ENCODE data around the gene COL16A1. TPM values are rescaled to one million over a fixed set of nuclear protein-coding genes. Genes with fewer than 3 reads are reported as not detected.
A peak's percentile ranks its signal among the peaks of the same experiment; 100 is the strongest.

Gene COL16A1
- total RNA-seq, 4 donors from 2014 or later, result 67.2 to 169 (median 149) TPM

GRCh38 chr1:31617916-31618746, 85.7 kb downstream of the COL16A1 start:
- WGBS, 2 donors (ENCODE audit: low coverage in 1 of 2), result 73% methylated on average over 5 of the region's 56 CpGs; no CpG with 5 or more reads in 1 of the 2 donors
- no peaks in the 10 kb centered on the region for H3K9me3 ChIP-seq
- H3K27me3 ChIP-seq, result peaks cover 44% of the 10 kb centered on the region
- ATAC-seq, result peak; percentile 35
- peak overlapping the region in 1 of 4 donors; percentile 44 for H3K27ac ChIP-seq
- H3K4me3 ChIP-seq, result peak overlapping the region; percentile 13 to 54
- H3K4me1 ChIP-seq, result peaks cover 0 to 14% (median 11%) of the 10 kb centered on the region in 3 donors
- no peak for TF ChIP-seq POLR2A (IDR thresholded peaks at IDR 0.05)
- TF ChIP-seq CTCF (IDR thresholded peaks at IDR 0.05), result peak in 3 of 4 experiments; percentile 55 to 84 (median 56)
- no peak for TF ChIP-seq POLR2AphosphoS5 (IDR thresholded peaks at IDR 0.05)
- H3K36me3 ChIP-seq, result no peaks in the 10 kb centered on the region

GRCh38 chr1:31617218-31617915, 86.5 kb downstream of the COL16A1 start, which contains the start of gene HCRTR1:
Gene HCRTR1, plus strand, starts transcription at chr1:31617689. Its CDS starts 1,504 bp downstream, at chr1:31619193.
- no peaks in the 10 kb centered on the region for H3K36me3 ChIP-seq
- TF ChIP-seq POLR2AphosphoS5 (IDR thresholded peaks at IDR 0.05), result no peak
- TF ChIP-seq CTCF (IDR thresholded peaks at IDR 0.05), result no peak
- no peak for TF ChIP-seq POLR2A (IDR thresholded peaks at IDR 0.05)
- TF ChIP-seq EP300 (IDR thresholded peaks at IDR 0.05), result no peak
- peak within 1 kb of the TSS; percentile 13 to 54 for H3K4me3 ChIP-seq
- no peak for ATAC-seq
- peaks cover 0 to 14% (median 11%) of the 10 kb centered on the region in 3 donors for H3K4me1 ChIP-seq
- H3K27ac ChIP-seq, result peak within 1 kb of the TSS in 1 of 4 donors; percentile 44
- WGBS, 2 donors (ENCODE audit: low coverage in 1 of 2), result 9 to 40% methylated on average over 1 to 12 of the region's 48 CpGs
- no peaks in the 10 kb centered on the region for H3K9me3 ChIP-seq
- peaks cover 44% of the 10 kb centered on the region for H3K27me3 ChIP-seq

GRCh38 chr1:31615939-31616338, 87.9 kb downstream of the COL16A1 start:
- WGBS, 2 donors (ENCODE audit: low coverage in 1 of 2), result 73% methylated on average over 2 of the region's 2 CpGs; no CpG with 5 or more reads in 1 of the 2 donors
- Histone ChIP-seq H3K9me3 (no peaks in the 10 kb centered on the region), H3K4me1 (peaks cover 0 to 14% (median 11%) of the 10 kb centered on the region in 3 donors), H3K27me3 (peaks cover 44% of the 10 kb centered on the region), H3K36me3 (no peaks in the 10 kb centered on the region), H3K4me3 (no peak overlapping the region), H3K27ac (no peak overlapping the region)
- ATAC-seq, result no peak
- TF ChIP-seq EP300 (IDR thresholded peaks at IDR 0.05), result no peak

GRCh38 chr1:31615414-31615813, 88.4 kb downstream of the COL16A1 start:
- no peak for TF ChIP-seq EP300 (IDR thresholded peaks at IDR 0.05)
- TF ChIP-seq CTCF (IDR thresholded peaks at IDR 0.05), result no peak
- TF ChIP-seq POLR2AphosphoS5 (IDR thresholded peaks at IDR 0.05), result no peak
- no peak for TF ChIP-seq POLR2A (IDR thresholded peaks at IDR 0.05)
- 92% methylated on average over 2 of the region's 6 CpGs; no CpG with 5 or more reads in 1 of the 2 donors for WGBS, 2 donors (ENCODE audit: low coverage in 1 of 2)
- no peaks in the 10 kb centered on the region for H3K9me3 ChIP-seq
- no peaks in the 10 kb centered on the region for H3K36me3 ChIP-seq
- H3K4me3 ChIP-seq, result no peak overlapping the region
- peaks cover 44% of the 10 kb centered on the region for H3K27me3 ChIP-seq
- peaks cover 0 to 14% (median 11%) of the 10 kb centered on the region in 3 donors for H3K4me1 ChIP-seq
- no peak for ATAC-seq
- no peak overlapping the region for H3K27ac ChIP-seq

GRCh38 chr1:31614414-31615005, 89.3 kb downstream of the COL16A1 start:
- H3K36me3 ChIP-seq, result no peaks in the 10 kb centered on the region
- WGBS, 2 donors (ENCODE audit: low coverage in 1 of 2), result no CpG with 5 or more reads among the region's 8 CpGs
- no peaks in the 10 kb centered on the region for H3K9me3 ChIP-seq
- peaks cover 0 to 14% (median 11%) of the 10 kb centered on the region in 3 donors for H3K4me1 ChIP-seq
- H3K27ac ChIP-seq, result no peak overlapping the region
- no peak overlapping the region for H3K4me3 ChIP-seq
- no peak for ATAC-seq
- H3K27me3 ChIP-seq, result peaks cover 44% of the 10 kb centered on the region
- TF ChIP-seq POLR2A (IDR thresholded peaks at IDR 0.05) (no peak), POLR2AphosphoS5 (IDR thresholded peaks at IDR 0.05) (no peak), CTCF (IDR thresholded peaks at IDR 0.05) (no peak), EP300 (IDR thresholded peaks at IDR 0.05) (no peak)
